GM21528 (cell line): Measurements from ENCODE around the gene LRRC37A2.
A peak's percentile ranks its signal among the peaks of the same experiment; 100 is the strongest.
"Not testable (repeated sequence)": the region's sequence is repeated elsewhere in the genome, so short reads cannot be mapped to it uniquely, and the experiment has no call there.

Experiments
- ATAC-seq: cut with Tn5 transposase; IDR thresholded peaks from one replicate; pipeline ENCODE4 v1.9.1; 2021; ENCODE audit warnings: mild to moderate bottlenecking, moderate library complexity; ENCODE audit not compliant: unreplicated experiment, low FRiP score

Gene LRRC37A2

DNA sequence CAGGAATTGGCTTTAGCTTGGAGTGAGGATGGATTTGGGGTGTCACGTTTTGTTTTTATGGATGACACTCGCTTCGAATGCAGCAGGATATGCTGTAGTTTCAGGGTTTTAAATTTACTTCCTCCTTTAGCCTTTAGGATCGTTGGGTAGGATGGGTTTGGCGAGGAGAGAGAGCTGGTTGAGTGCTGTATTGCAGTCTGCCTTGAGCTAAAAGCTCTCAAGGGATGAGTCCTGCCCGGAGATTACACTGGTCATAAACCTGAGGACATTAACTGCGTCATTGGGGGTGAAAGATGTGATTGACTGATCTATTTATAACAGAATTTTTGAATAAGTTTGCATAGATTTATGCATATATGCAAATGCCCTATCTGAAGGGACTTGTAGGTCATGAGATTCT is 79.1 kb downstream of the LRRC37A2 start:
- peak; percentile 24 for ATAC-seq

DNA sequence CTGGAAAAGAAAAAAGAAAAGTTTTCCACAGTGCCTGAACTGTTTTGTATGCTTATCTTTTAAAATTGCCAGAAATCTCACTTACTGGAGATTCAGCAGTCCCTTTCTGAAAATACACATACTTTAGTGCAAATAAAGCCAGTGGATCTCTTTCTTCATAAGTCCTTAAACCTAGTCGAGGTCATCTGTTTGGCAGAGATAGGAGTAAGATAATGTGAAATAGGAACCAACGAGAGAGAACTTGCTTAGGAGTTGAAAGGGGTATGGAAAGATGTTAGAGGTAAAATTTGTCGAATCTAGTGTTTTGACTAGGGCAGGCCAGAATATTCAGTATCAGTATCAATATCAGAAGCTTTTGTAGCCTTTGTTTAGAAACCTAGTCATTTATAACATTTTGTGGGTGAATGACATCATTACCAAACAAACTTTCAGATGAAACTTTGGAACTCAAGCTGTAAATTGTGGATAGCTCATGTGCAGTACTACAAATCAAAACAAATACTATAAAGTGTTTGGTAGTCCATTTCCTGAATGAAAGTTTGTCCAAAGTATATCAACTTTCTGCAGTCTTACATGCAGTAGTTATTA is 86.2 kb downstream of the LRRC37A2 start:
- ATAC-seq, result not testable (repeated sequence)

DNA sequence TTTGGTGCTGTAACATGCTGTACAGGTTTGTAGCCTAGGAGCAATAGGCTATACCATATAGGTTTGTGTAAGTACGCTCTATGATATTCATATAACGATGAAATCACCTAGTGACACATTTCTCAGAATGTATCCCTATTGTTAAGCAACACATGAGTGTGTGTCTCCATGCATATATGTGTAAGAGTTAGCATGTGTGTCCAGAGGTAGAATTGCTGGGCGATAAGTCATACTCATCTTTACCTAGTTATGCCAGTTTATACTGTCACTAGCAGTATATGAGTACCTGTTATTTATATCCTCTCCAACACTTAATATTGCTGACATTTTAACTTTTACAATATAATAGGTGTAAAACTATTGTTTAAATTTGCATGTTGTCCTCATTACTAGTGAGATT is 88.5 kb downstream of the LRRC37A2 start:
- ATAC-seq, result not testable (repeated sequence)

DNA sequence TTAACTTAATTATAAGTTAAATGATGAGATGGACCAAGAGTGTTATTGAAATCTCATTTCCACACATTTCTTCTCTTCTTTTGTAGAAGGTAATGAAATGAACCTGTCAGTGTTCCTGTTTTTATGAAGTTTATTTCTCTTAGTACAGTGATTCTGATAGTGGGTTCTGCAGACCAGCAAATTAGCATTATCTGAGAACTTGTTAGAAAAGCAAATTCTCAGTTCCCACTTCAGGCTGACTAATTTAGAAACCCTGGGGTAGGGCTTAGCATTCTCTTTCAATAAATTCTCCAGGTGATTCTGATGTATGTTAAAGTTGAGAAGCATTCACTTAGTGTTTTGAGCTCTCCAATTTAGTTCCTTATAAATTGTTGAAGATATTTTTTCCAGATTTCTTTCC is 90.9 kb downstream of the LRRC37A2 start:
- ATAC-seq, result not testable (repeated sequence)
